Tongue (tissue), 1 donor: ENCODE data around the gene IL2. TPM values are rescaled to one million over a fixed set of nuclear protein-coding genes. Genes with fewer than 3 reads are reported as not detected.

Source experiments
- total RNA-seq: library from RNA; depleted of rRNA; stranded (reverse); fragments of >200 nt; gene quantifications from one replicate; pipeline ENCODE4 v1.2.3, GENCODE V29; 2014

The IL2 gene
- total RNA-seq, 1 donor from 2014 or later: not detected

Other genes starting within 250 kb of the IL2 start
- not detected for gene ADAD1, start 77.7 kb downstream of the IL2 start, total RNA-seq
- not detected for gene IL21, start 164.3 kb upstream of the IL2 start, total RNA-seq